SKM-1 treated with dmso at 0.1 percent for 144 hours (cell line): ENCODE results near the gene ZNF831.

Source experiments
- DNase-seq: peaks from one replicate; lab custom pipeline; 2025; ENCODE audit not compliant: unreplicated experiment; lab: John Stamatoyannopoulos, UW

The ZNF831 gene

DNA sequence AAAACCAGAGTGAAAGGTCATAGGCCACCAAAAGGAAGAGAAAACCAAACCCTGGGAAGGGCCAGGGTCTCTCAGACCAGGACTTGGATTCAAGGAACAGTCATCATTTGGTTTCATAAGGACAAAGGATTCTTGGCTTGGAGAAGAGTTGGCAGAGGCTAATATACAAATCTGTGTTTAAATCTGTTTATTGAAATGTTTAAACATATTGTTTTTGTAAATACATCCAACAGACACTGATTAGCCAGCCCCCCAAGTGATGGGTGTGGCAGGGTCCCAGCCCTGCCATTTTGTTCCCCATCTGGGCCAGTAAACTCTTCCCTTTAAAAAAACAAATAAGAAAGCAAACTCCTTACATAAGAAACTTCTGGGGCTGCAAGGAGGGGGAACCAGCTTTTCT lies 6.1 kb upstream of the ZNF831 start:
- no peak for DNase-seq

DNA sequence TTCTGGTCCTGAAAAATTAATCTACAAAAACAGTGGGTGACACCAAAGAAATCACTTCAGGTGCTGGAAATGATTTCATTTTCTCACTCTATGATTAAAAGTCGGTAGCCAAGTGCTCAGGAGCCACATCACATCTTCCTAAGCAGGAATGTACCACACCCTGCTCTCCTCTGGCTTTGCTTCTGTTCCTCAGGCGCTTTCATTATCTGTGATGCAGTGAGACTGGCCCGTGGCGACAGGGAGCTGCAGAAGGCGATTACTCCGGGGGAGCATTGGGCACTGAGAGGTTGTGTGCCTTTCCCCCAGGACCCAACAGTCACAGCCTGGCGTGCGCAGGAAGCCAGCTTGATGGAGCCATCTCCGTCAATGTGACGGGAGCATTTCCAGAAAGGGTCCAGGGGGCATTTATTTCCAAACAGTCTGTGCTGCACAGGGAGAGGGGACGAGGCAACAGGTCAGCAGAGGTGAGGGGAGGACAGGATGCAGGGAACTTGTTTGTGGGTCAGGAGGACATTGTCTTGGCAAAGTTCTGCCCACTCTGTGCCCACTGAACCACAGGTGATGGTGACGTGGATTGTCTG lies 5.6 kb upstream of the ZNF831 start:
- DNase-seq, result no peak

- no peak for DNase-seq
Measured at GRCh38 chr20:59158673-59159072, 4.9 kb upstream of the ZNF831 start.

- no peak for DNase-seq
Measured at GRCh38 chr20:59159091-59159490, 4.5 kb upstream of the ZNF831 start.

DNA sequence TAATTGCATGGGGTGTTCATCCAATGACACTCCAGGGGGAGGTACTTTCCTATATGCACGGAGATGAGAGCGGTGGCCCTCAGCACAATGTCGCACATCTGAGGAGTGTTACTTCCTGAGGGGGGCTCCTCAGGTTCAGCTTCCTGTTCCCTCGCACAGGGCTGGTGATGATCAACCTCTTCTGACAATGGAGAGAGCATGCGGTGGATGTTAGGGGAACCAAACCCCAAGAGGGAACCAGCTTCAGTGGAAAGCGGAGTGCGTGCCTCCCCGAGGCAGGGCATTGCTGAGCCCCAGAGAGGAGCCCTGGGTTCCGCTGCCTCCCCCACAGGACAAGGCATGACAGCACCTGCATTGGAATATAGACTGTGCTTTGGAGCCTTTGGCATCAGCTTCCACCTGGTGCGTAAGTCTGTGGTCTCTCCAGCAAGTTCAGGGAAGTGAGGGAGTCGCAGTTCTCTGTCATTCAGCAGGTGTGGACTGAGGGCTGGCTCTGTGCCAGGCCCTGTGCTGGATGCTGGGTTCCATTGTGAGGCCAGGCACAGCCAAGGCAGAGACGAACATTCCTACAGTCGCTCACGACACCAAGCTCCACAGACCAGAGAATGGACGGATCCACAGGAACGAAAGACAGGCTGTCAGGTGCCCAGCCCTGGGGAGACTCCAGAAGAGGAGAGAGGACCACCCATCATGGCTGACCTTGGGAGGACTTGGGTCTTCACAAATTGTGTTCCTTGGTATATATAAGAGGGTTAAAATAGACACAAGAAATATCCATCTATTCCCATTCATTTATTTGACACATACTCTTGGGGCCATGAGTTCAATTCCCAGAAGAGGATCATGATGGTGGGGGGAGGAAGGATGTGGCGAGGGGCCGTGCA lies 3.9 kb upstream of the ZNF831 start:
- DNase-seq, result no peak

- no peak for DNase-seq
Measured at GRCh38 chr20:59160389-59161115, 3.1 kb upstream of the ZNF831 start.

DNA sequence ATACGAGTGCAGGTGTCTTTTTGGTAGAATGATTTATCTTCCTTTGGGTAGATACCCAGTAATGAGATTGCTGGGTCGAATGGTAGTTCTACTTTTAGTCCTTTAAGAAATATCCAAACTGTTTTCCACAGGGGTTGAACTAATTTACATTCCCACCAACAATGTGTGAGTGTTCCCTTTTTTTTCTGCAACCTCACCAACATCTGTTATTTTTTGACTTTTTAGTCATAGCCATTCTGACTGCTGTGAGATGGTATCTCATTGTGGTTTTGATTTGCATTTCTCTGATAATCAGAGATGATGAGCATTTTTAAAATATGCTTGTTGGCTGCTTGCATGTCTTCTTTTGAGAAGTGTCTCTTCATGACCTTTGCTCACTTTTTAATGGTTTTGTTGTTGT lies 1.9 kb upstream of the ZNF831 start:
- DNase-seq, result no peak

- DNase-seq, result no peak
Measured at GRCh38 chr20:59164686-59165391, 1.2 kb downstream of the ZNF831 start.

DNA sequence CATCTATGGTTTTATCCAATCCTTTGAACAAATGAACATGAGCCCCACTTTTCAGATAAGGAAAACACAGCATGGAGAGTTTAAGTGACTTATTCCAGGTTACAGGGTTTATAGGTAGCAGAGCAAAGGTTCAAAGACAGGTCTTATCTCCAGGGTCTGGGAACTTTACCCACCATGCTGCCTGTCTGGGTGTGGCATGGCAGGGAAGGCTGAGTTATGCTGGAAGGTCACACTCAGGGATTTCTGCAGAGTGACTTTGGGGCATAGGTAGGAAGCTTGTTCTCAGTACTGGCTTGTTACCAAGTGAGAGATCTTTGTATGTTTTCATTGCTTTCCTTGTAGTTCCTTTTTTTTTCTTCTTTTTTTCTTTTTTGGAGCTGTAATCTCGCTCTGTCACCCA lies 1.8 kb downstream of the ZNF831 start:
- DNase-seq, result no peak

GRCh38 chr20:59165891-59166709 lies 2.5 kb downstream of the ZNF831 start:
- DNase-seq, result no peak

- no peak for DNase-seq
Measured at GRCh38 chr20:59170406-59171349, 7.1 kb downstream of the ZNF831 start.

DNA sequence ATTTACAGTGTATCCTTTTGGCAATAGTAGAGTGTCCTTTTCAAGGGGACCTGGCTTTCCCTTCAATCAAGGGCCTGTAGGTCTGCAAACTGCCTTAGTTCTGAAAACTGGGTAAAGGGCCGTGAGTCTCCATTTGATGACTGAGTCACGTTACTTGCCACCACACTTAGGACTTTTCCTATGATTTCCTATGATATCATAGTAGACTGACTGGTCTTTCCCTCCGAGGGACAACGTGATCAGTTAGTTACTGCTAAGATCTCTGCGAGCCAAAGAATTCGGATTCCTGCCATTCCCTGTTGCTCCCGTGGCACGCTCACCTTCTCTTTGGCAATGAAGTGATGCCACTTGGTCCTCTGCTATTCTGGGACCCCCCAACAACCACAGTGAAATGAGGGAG lies 8.4 kb downstream of the ZNF831 start:
- no peak for DNase-seq

DNA sequence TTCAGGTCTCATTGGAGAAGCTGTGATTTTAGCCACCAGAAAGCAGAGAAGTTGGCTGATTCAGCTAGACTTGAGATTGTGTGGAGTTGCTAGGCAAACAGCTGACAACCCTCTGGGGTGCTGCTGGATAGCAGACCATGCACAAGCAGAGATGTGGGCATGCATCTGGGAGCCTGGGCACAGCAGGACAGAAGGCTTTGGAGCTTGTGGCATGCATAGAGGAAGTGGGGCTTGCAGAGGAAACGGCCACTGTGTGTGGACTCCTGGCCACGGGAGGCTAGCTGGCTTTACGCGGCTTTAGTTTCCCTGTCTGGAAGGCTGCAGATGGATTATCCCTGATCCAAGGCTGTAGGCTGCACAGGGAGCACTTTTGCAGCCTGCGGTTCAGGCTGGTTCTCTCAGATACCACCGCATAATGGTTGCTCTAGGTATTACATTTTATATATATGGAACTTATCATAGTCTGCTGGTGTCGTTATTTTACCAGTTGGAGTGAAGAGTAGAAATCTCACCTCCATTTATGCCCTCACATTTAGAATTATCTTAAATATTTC lies 10.4 kb downstream of the ZNF831 start:
- DNase-seq, result no peak

- no peak for DNase-seq
Measured at GRCh38 chr20:59175002-59175401, 11.4 kb downstream of the ZNF831 start.

DNA sequence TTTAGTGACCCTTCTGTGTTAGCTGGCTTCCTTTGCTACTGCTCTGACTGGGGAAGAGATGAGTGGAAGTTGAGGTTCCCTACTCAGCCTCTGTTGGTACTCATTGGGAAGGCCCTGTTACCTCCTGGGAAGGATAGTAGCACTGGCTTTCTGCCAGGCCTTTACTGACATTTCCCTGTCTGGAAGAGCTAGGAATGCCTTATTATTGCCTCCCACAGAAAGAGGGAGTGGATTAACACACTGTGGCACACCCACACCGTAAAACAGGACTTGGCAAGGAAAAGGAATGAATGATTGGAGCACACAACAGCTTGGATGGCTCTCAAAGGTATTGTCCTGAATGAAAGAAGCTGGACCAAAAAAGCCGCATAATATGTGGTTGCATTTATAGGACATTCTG lies 12.2 kb downstream of the ZNF831 start:
- no peak for DNase-seq

GRCh38 chr20:59176812-59177211 lies 13.2 kb downstream of the ZNF831 start:
- no peak for DNase-seq

DNA sequence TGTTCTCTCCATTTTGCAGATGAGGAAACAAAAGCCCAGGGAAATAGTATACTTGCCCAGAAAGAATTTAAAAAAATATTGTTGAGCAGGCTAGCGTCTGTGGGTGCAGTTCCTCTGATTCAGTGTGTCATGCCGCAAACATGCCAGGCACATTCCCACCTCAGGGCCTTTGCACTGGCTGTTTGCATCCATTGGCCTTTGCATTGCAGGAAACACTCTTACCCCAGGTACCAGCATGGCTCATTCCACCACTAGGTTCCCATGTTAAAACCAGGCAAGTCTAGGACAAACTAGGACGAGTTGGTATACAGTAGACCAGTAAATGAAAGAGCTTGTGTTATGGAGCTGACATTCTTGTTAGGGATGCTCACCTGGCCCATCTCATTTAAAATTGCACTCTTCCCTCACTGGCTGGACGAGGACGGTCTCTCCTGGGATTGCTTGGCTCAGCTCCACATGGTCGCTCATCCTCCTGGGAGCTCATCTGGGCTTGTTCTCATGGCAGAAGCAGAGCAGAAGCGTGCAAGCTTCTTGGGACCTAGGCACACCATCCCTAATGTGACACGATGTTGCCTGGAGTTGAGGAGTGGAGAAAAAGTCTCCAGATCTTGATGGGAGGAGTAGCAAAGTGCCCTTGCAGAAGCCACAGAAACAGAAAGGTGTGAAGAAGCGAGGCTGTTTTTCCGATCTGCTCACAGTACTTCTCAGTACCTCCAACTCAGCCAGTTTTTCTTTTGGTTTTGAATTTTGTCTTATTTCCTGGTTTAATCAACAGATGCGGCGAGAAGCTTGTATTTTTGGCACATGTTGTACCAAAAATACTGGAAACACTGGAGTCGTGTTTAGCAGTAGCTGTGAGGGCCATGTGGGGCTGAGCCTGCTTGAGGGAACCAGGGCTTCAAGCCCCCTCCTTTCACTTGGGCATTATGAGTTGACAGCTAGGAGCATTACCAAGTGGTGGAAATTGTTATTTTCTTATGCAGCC lies 13.9 kb downstream of the ZNF831 start:
- no peak for DNase-seq

- DNase-seq, result no peak
Measured at GRCh38 chr20:59178983-59179595, 15.5 kb downstream of the ZNF831 start.
